Tibial nerve (tissue), 4 donors: ENCODE data around the gene E2F6. TPM values are rescaled to one million over a fixed set of nuclear protein-coding genes. Genes with fewer than 3 reads are reported as not detected.

Experiments
- DNase-seq, 2 donors: peaks; one replicate each; pipeline ENCODE4 v3.0.0-alpha.2; 2019; ENCODE audit warnings: low spot score in 2 of 2
- H3K27ac ChIP-seq, 4 donors: fragments of 200-600 bp; sonication (generic) in 3 of 4; one replicate each; pipeline ENCODE4 v1.5.1; 2017 to 2019; ENCODE audit warnings: mild to moderate bottlenecking in 1 of 4
- H3K27me3 ChIP-seq, 2 donors: fragments of 200-600 bp; sonication (generic) in 1 of 2; one replicate each; pipeline versions ENCODE4 v1.5.1 to v1.6.0; 2017 to 2019
- H3K36me3 ChIP-seq, 3 donors: fragments of 200-600 bp; sonication (generic); one replicate each; pipeline ENCODE4 v1.5.1; 2018 to 2019
- H3K4me1 ChIP-seq, 4 donors: fragments of 200-600 bp; sonication (generic) in 3 of 4; one replicate each; pipeline ENCODE4 v1.5.1; 2017 to 2019
- H3K4me3 ChIP-seq, 4 donors: fragments of 200-600 bp; sonication (generic) in 3 of 4; one replicate each; pipeline ENCODE4 v1.5.1; 2017 to 2019; ENCODE audit warnings: mild to moderate bottlenecking in 1 of 4, moderate library complexity in 1 of 4
- H3K9me3 ChIP-seq, 4 donors: fragments of 200-600 bp; sonication (generic) in 3 of 4; one replicate each; pipeline ENCODE4 v1.5.1; 2017 to 2019
- CTCF ChIP-seq, 5 experiments: fragments of 200-600 bp in 3 of 5; fragments of 450-650 bp in 2 of 5; sonication (generic) in 3 of 5; IDR thresholded peaks; one replicate each; pipeline ENCODE4 v1.5.1; 2016 to 2019; ENCODE audit warnings: antibody characterized with exemption in 5 of 5, mild to moderate bottlenecking in 3 of 5, moderate library complexity in 2 of 5
- EP300 ChIP-seq, 2 donors: sonication (generic); formaldehyde crosslinking; IDR thresholded peaks; one replicate each; pipeline ENCODE4 v1.6.1; 2017; ENCODE audit warnings: antibody characterized with exemption in 2 of 2, mild to moderate bottlenecking in 1 of 2
- POLR2A ChIP-seq, 2 donors: fragments of 450-650 bp; IDR thresholded peaks; one replicate each; pipeline ENCODE4 v1.6.1; 2017; ENCODE audit warnings: antibody characterized with exemption in 2 of 2, mild to moderate bottlenecking in 2 of 2, moderate library complexity in 2 of 2
- WGBS, 2 donors: methylation state at CpG; one replicate each; pipeline ENCODE4 v1.1.5; 2018; 5-methylcytosine and 5-hydroxymethylcytosine counted together
- total RNA-seq, 4 donors: library from RNA; depleted of rRNA; stranded (reverse); fragments of >200 nt; gene quantifications; one replicate each; pipeline ENCODE4 v1.1.0, GENCODE V29; 2016

E2F6 gene
- total RNA-seq, result 10 to 100 TPM; 10.9 to 16.5 (median 13.8) TPM

- no peaks in the 10 kb centered on the region for H3K9me3 ChIP-seq
- 0 to 1% methylated on average over 35 to 49 of the region's 86 CpGs for WGBS, 2 donors
- H3K36me3 ChIP-seq, result peaks cover 0 to 5% (median 0%) of the 10 kb centered on the region in 3 donors
- peak; percentile 82 to 91 for DNase-seq
- H3K4me1 ChIP-seq, result peaks cover 0 to 53% (median 17%) of the 10 kb centered on the region in 4 donors
- H3K27ac ChIP-seq, result peak within 1 kb of the TSS; percentile 79 to 96 (median 86)
- TF ChIP-seq CTCF (IDR thresholded peaks at IDR 0.05) (peak in 2 of 5 experiments; percentile 7 to 61), EP300 (IDR thresholded peaks at IDR 0.05) (peak; percentile 85 to 93), POLR2A (IDR thresholded peaks at IDR 0.05) (peak; percentile 90 to 93)
- H3K4me3 ChIP-seq, result peak within 1 kb of the TSS; percentile 53 to 91 (median 82)
- no peaks in the 10 kb centered on the region for H3K27me3 ChIP-seq
Measured at GRCh38 chr2:11465485-11466306, at the start of gene E2F6. E2F6 (minus strand) TSS chr2:11466161; CDS start chr2:11465879, 282 bp downstream.

GRCh38 chr2:11515490-11515981 is 49.6 kb upstream of the E2F6 start:
- Histone ChIP-seq H3K36me3 (no peaks in the 10 kb centered on the region), H3K27ac (peak overlapping the region in 1 of 4 donors; percentile 36), H3K4me3 (no peak overlapping the region), H3K9me3 (no peaks in the 10 kb centered on the region), H3K4me1 (peaks cover 0 to 7% (median 0%) of the 10 kb centered on the region in 4 donors), H3K27me3 (no peaks in the 10 kb centered on the region)
- no peak for TF ChIP-seq CTCF (IDR thresholded peaks at IDR 0.05)
- no peak for TF ChIP-seq POLR2A (IDR thresholded peaks at IDR 0.05)
- TF ChIP-seq EP300 (IDR thresholded peaks at IDR 0.05), result no peak
- WGBS, 2 donors, result 54 to 64% methylated on average over 6 of the region's 6 CpGs
- DNase-seq, result no peak

GRCh38 chr2:11514904-11515303 is 48.9 kb upstream of the E2F6 start:
- Histone ChIP-seq H3K27me3 (no peaks in the 10 kb centered on the region), H3K27ac (no peak overlapping the region), H3K9me3 (no peaks in the 10 kb centered on the region), H3K36me3 (no peaks in the 10 kb centered on the region), H3K4me3 (no peak overlapping the region), H3K4me1 (peaks cover 0 to 7% (median 0%) of the 10 kb centered on the region in 4 donors)
- 80 to 89% methylated on average over 6 of the region's 6 CpGs for WGBS, 2 donors
- TF ChIP-seq POLR2A (IDR thresholded peaks at IDR 0.05) (no peak), CTCF (IDR thresholded peaks at IDR 0.05) (no peak), EP300 (IDR thresholded peaks at IDR 0.05) (no peak)
- DNase-seq, result no peak

GRCh38 chr2:11514081-11514730 is 48.2 kb upstream of the E2F6 start:
- no peaks in the 10 kb centered on the region for H3K36me3 ChIP-seq
- H3K27me3 ChIP-seq, result no peaks in the 10 kb centered on the region
- H3K4me1 ChIP-seq, result peaks cover 0 to 7% (median 0%) of the 10 kb centered on the region in 4 donors
- no peak for DNase-seq
- no peaks in the 10 kb centered on the region for H3K9me3 ChIP-seq
- H3K4me3 ChIP-seq, result no peak overlapping the region
- no peak overlapping the region for H3K27ac ChIP-seq
- 93 to 96% methylated on average over 3 of the region's 3 CpGs for WGBS, 2 donors
- no peak for TF ChIP-seq EP300 (IDR thresholded peaks at IDR 0.05)
- TF ChIP-seq POLR2A (IDR thresholded peaks at IDR 0.05), result no peak
- TF ChIP-seq CTCF (IDR thresholded peaks at IDR 0.05), result no peak

GRCh38 chr2:11513319-11513718 is 47.4 kb upstream of the E2F6 start:
- Histone ChIP-seq H3K4me3 (no peak overlapping the region), H3K9me3 (no peaks in the 10 kb centered on the region), H3K27me3 (no peaks in the 10 kb centered on the region), H3K27ac (no peak overlapping the region), H3K36me3 (no peaks in the 10 kb centered on the region), H3K4me1 (peaks cover 0 to 11% (median 0%) of the 10 kb centered on the region in 4 donors)
- DNase-seq, result no peak
- 93 to 99% methylated on average over 5 of the region's 5 CpGs for WGBS, 2 donors
- TF ChIP-seq POLR2A (IDR thresholded peaks at IDR 0.05) (no peak), EP300 (IDR thresholded peaks at IDR 0.05) (no peak), CTCF (IDR thresholded peaks at IDR 0.05) (no peak)
